AG09319 (cell line): ENCODE data around the gene KRTAP5-11.
"Not testable (repeated sequence)": the region's sequence is repeated elsewhere in the genome, so short reads cannot be mapped to it uniquely, and the experiment has no call there.

Source experiments
- DNase-seq: peaks from one replicate; pipeline ENCODE4 v3.0.0-alpha.2; 2010; ENCODE audit warnings: low read depth; ENCODE audit errors: extremely low read depth
- TF ChIP-seq, protein P1 (sequence below): IDR thresholded peaks from 2 replicates; pipeline ENCODE4 v1.5.1; 2011; ENCODE audit warnings: low read depth, mild to moderate bottlenecking, inconsistent platforms, low read length, moderate library complexity

Gene KRTAP5-11

GRCh38 chr11:71582309-71582895 is at the start of gene KRTAP5-11:
KRTAP5-11 (minus strand) TSS chr11:71582875; CDS start chr11:71582837, 38 bp downstream.
- no peak for DNase-seq
- TF ChIP-seq, protein P1, sequence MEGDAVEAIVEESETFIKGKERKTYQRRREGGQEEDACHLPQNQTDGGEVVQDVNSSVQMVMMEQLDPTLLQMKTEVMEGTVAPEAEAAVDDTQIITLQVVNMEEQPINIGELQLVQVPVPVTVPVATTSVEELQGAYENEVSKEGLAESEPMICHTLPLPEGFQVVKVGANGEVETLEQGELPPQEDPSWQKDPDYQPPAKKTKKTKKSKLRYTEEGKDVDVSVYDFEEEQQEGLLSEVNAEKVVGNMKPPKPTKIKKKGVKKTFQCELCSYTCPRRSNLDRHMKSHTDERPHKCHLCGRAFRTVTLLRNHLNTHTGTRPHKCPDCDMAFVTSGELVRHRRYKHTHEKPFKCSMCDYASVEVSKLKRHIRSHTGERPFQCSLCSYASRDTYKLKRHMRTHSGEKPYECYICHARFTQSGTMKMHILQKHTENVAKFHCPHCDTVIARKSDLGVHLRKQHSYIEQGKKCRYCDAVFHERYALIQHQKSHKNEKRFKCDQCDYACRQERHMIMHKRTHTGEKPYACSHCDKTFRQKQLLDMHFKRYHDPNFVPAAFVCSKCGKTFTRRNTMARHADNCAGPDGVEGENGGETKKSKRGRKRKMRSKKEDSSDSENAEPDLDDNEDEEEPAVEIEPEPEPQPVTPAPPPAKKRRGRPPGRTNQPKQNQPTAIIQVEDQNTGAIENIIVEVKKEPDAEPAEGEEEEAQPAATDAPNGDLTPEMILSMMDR = no peak

DNA sequence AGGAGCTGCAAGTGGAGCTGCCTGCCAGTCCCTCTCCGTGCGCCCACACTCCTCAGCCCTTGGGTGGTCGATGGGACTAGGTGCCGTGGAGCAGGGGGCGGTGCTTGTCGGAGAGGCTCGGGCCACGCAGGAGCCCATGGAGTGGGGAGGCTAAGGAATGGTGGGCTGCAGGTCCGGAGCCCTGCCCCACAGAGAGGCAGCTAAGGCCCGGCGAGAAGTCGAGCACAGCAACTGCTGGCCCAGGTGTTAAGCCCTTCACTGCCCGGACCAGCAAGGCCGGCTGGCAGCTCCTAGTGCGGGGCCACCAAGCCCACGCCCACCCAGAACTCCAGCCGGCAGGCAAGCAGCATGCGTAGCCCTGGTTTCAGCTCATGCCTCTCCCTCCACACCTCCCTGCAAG is 48.9 kb upstream of the KRTAP5-11 start:
- DNase-seq = not testable (repeated sequence)

DNA sequence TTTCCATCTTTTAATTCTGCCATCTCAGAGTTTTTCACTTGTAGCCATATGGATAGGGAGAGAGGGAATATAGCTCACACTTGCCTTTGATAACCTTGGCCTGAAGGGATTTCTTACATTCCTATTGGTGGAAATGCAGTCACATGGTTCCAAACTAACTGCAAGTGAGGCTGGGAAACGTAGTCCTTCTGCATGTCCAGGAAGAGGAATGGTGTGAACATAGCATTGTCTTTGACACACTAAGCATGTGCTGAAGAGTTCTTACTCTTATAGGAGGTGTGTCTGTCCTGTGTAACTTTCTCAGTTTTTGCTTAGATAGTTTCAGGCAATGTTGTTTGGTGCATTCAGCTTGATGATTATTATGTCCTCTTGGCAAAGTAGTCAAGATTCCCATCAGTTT is 47.4 kb upstream of the KRTAP5-11 start:
- DNase-seq = not testable (repeated sequence)

- DNase-seq = not testable (repeated sequence)
These were observed 46.3 kb upstream of the KRTAP5-11 start for GRCh38 chr11:71628943-71629342.

GRCh38 chr11:71623226-71623625 is 40.6 kb upstream of the KRTAP5-11 start:
- not testable (repeated sequence) for DNase-seq

DNA sequence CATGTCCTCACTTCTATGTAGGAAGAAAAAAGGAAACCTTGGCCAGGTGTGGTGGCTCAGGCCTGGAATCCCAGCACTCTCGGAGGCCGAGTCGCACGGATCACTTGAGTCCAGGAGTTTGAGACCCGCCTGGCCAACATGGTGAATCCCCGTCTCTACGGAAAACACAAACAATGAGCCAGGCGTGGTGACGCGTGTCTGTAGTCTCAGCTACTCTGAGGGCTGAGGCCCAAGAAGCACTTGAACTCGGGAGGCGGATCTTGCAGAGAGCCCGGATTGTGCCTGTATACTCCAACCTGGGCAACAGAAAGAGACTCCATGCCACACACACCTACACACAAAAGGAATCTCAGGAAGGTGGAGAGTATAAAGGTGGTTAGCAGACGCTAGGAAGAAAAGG is 39.9 kb upstream of the KRTAP5-11 start:
- not testable (repeated sequence) for DNase-seq

DNA sequence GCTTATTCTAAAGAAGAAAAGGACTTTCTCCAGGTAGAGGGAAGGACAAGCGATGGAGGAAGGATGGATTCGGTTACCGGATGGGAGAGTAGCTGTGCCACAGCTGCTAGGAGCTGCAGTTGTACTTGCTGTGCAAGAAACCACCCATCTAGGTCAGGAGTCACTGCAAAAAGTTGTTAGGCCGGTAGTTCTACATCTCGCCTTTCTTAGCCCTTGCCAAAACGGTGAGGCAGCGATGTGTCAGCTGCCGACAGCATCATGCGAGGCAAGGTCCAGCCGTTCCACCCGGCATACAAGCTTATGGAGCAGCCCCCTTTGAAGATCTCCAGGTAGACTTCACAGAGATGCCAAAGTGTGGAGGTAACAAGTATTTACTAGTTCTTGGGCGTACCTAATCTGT is 32.3 kb upstream of the KRTAP5-11 start:
- DNase-seq = not testable (repeated sequence)

GRCh38 chr11:71614366-71614917 is 31.8 kb upstream of the KRTAP5-11 start:
- not testable (repeated sequence) for DNase-seq

GRCh38 chr11:71613931-71614330 is 31.3 kb upstream of the KRTAP5-11 start:
- not testable (repeated sequence) for DNase-seq

- not testable (repeated sequence) for DNase-seq
These were observed 28.7 kb upstream of the KRTAP5-11 start for GRCh38 chr11:71611218-71611910.

- DNase-seq = not testable (repeated sequence)
These were observed 25.6 kb upstream of the KRTAP5-11 start for GRCh38 chr11:71608272-71608671.

- not testable (repeated sequence) for DNase-seq
These were observed 25.0 kb upstream of the KRTAP5-11 start for GRCh38 chr11:71607520-71608216.

- DNase-seq = not testable (repeated sequence)
These were observed 24.3 kb upstream of the KRTAP5-11 start for GRCh38 chr11:71606853-71607519.
